Ureter (tissue), 1 donor: ENCODE data around the gene STOM. TPM values are rescaled to one million over a fixed set of nuclear protein-coding genes. Genes with fewer than 3 reads are reported as not detected.

Experiments used
- DNase-seq: peaks from one replicate; pipeline ENCODE4 v3.0.0-alpha.2; 2020; ENCODE audit warnings: low spot score
- total RNA-seq: library from RNA; stranded (reverse); gene quantifications from one replicate; pipeline ENCODE4 v1.2.4, GENCODE V29; 2023
- donor health status: DM: yes; HTN: yes; CAD: no.

STOM gene
- total RNA-seq, 1 donor from 2014 or later: 191 TPM

DNA sequence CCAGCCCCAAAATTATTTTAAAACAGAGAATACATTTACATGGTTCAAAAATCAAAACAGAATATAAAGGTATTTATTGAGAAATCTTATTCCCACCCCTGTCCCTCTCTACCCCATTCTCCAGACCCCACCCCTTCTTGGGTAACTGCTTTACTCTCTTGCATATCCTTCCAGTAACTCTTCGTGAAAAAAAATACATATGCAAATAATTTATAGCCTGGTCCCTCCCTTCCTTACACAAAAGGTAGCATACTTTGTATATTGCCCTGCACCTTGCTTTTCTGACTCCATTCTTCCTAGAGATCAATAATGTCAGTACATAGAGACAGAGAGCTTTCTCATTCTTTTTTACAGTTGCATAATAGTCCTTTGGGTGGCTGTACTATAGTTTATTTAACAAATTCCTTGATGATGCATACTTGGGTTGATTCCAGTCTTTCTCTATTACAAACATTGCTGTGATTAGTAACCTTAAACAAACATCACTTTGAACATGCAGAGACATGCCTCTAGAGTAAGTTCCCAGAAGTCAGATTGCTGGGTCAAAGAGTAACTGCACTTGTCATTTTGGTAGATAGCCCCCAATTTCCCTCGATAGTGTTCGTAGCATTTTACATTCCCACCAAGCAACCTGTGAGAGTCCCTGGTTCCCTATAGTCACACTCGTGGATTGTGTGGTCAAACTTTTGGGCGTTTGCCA, 47.9 kb downstream of the STOM start:
- peak; percentile 35 for DNase-seq

DNA sequence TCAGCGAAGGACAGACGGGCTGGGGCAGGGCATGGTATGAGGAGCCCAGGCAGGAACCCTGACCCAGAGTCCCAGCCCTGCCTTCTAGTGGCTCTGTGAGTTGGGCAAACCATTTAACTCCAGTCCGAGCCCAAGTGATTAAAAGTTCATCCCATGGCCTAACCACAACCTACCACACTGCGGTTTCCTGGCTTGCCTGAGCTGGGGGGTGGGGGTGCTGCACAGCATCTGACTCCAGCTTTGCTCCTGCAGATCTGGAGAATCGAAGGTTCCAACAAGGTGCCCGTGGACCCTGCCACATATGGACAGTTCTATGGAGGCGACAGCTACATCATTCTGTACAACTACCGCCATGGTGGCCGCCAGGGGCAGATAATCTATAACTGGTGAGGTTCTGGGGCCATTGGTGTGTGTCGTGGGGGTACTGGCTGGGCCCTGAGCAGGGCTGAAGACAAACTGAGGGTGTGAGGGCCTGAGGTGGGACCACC, 49.0 kb downstream of the STOM start:
- peak; percentile 45 for DNase-seq

DNA sequence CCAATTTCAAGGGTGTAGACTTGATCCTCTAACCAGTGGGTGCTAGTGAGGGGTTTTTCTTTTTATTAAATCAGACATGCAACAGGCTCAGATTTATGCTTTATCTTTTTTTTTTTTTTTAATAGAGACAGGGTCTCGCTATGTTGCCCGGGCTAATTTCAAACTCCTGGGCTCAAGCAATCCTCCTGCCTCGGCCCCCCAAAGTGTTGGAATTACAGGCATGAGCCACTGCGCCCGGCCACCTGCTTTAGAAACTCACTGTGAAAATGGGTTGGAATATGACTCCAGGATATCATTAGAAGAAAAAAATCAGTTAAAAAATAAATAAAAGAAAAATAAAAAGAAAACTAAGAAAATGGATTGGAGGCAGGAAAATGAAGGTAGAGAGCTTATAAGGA, 50.7 kb downstream of the STOM start:
- no peak for DNase-seq

GRCh38 chr9:121318631-121319382, 51.2 kb downstream of the STOM start:
- peak; percentile 40 for DNase-seq

DNA sequence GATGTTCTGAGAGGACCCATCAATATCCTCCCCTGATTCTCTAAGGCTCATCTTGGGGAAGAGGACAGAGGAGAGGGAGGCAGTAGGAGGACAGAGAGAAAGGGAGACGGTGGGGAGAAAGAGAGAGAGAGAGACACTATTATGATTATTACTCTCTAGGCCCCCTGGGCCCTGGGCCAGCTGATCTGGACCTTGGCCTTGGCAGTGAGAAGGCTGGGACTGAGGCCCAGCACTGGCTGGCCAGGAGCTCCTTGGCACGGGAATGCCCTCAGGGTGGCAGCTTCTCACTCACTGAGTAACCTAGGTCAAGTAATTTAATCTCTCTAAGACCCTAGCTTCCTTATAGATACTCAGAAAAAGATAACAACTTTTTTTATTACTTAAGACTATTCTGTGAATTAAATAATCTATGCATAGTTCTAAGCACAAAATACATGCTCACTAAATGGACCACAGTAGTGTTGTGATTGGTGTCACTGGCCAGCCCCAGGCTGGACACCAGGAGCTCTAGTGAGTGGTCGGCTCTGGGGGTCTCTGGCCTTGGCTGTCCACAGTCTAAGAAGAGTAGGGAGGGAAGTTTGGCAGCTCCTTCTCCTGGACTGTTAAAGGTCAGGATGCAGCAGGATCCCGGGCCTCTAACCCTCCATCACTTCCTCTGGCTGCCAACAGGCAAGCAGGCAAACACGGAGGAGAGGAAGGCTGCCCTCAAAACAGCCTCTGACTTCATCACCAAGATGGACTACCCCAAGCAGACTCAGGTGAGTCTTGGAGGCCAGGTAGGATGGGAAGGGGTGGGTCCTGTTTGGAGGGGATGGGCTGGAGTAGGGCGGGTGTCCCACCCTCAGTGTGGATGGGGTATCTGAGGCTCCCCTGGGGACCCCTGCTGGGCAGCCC, 52.1 kb downstream of the STOM start:
- peak; percentile 35 for DNase-seq

- DNase-seq: no peak
Observed at GRCh38 chr9:121316852-121317373, 53.1 kb downstream of the STOM start.

DNA sequence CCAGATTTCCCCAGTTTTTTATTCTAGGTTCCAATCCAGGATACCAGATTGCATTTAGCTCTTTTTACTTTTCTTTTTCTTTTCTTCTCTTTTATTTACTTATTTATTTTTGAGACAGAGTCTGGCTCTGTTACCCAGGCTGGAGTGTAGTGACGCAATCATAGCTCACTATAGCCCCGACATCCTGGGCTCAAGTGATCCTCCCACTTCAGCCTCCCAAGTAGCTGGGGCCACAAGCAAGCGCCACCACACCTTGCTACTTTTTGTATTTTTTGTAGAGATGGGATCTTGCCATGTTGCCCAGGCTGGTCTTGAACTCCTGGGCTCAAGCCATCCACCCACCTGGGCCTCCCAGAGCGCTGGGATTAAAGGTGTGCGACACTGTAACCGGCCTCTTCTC, 53.7 kb downstream of the STOM start:
- DNase-seq: no peak

DNA sequence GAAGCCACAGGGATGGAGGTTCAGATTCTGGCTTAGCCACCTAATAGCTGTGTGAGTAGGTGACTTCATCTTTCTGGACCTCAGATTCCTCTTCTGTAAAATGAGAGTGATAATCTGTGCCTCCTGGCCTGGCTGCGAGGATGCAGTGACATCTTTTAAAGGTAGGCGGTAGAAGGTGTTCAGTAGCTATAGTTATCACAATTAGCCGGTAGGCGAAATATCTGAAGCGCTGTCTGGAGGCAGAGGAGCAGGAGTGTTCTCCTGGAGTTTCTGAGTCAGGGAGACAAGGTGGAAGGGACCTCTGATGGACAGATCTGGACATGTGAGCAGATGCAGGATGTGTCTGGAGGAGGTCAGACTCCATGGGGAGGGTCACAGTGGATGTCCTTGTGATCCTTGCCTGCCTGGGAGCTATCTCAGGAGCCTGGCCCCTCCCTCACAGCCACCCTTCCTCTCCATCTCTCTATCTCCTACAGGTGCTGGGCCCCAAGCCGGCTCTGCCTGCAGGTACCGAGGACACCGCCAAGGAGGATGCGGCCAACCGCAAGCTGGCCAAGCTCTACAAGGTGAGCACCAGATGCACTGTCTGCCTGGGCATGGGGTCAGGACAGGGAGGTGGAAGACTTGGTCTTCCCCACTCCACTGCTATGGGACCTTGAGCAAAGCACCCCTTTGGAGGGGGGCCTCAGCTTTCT, 56.4 kb downstream of the STOM start:
- DNase-seq: no peak

GRCh38 chr9:121312169-121312568, 57.9 kb downstream of the STOM start:
- no peak for DNase-seq

DNA sequence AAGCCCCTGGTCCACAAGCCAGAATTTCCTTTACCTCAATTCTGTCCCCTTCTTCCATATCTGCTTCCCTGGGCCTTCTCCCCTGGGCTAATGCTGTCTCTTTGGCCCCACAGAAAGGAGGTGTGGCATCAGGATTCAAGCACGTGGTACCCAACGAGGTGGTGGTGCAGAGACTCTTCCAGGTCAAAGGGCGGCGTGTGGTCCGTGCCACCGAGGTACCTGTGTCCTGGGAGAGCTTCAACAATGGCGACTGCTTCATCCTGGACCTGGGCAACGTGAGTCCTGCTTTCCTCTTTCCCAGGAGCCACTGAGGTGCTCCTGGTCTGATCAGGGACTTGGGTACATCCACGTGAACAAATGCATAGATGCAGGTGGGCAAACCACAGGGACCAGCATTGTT, 59.5 kb downstream of the STOM start:
- DNase-seq: no peak

- DNase-seq: no peak
Observed at GRCh38 chr9:121309833-121310425, 60.1 kb downstream of the STOM start.

DNA sequence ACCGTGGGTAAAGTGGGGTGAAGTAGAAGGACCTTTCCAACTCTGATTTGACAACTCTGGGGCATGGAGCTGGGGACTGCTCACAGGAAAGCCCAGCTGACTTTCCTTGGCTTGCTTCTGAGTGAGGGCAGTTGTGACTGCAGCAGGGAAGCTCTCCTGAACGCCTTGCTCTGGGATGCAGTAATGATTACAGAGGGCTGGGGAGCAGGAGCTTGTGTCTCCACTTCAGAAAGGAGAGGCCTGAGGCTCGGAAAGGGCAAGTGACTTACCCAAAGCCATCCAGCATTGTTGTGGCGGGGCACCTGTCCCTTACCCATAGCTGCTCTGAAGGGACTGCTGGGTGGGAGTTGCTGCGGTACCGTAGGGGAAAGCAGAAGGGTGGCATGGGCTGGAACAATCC, 60.9 kb downstream of the STOM start:
- DNase-seq: no peak

- no peak for DNase-seq
Observed at GRCh38 chr9:121308765-121309164, 61.3 kb downstream of the STOM start.

GRCh38 chr9:121307976-121308375, 62.1 kb downstream of the STOM start:
- DNase-seq: no peak

DNA sequence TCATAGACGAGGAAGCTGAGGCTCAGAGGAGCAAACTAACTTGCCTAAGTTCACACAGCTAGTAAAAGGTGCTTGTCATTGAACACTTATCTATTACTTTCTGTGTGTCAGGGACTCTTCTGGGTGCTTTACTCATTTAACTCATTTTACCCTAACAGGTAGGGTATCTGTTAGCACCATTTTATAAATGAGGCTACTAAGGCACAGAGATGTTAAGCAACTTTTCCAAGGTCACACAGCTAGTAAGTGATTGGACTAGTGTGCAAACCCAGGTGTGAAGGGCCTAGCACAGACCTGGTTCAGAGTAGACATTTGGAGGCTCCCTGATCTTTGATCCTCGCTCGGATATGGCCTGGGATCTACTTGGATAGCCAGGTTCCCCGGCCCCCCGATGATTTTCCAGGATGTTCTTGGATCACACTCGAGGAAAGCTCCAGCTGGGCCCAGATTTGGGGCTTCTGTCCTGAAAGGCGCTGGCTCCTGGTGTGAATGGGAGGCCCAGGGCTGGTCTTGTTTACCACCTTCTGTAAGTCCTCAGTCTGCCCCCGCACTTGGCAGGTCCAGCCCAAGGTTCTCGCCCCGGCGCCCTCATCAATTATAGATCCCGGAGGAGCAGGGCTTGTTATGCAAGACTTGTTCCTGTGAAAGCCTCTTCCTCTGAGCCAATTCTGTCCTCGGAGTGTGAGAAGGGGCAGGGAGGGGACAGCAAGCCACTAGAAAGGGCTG, 64.6 kb downstream of the STOM start:
- no peak for DNase-seq

DNA sequence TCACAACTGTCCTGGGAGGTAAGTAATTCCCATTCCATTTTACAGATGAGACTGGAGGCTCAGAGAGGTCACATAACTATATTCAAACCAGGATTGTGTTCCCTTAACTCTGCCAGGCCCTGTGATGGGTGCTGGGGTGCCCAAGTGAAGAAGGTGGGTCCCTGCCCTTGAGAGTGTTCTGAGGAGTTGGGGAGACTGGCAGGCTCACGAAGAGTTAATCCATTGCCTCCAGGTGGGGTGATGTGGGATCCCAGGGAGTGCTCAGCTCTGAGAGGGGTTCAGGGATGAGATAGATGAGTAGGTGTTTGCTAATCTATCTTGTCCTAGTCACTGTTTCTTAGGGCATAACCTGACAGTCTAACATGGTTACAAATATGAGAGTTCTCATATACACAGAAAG, 65.3 kb downstream of the STOM start:
- no peak for DNase-seq

- no peak for DNase-seq
Observed at GRCh38 chr9:121303456-121304451, 66.3 kb downstream of the STOM start.

GRCh38 chr9:121302786-121303185, 67.3 kb downstream of the STOM start:
- DNase-seq: no peak

GRCh38 chr9:121302341-121302740, 67.7 kb downstream of the STOM start:
- DNase-seq: no peak
